PFSK-1 (cell line): ENCODE data around the gene UGGT2. TPM values are rescaled to one million over a fixed set of nuclear protein-coding genes. Genes with fewer than 3 reads are reported as not detected.

Experiments used
- FOXP2 ChIP-seq: optimal IDR thresholded peaks from 2 replicates; pipeline ENCODE3; 2011; ENCODE audit warnings: borderline replicate concordance, control low read depth, inconsistent platforms; ENCODE audit not compliant: insufficient read depth; ENCODE audit errors: extremely low read length, extremely low read depth
- POLR2AphosphoS5 ChIP-seq: IDR thresholded peaks from 2 replicates; pipeline ENCODE4 v1.6.1; 2012; ENCODE audit warnings: low read depth, mild to moderate bottlenecking, control low read depth, low read length, moderate library complexity
- SIN3A ChIP-seq: IDR thresholded peaks from 2 replicates; pipeline ENCODE4 v1.6.1; 2012; ENCODE audit warnings: mild to moderate bottlenecking, low read length, moderate library complexity, borderline replicate concordance; ENCODE audit not compliant: insufficient read depth
- TAF1 ChIP-seq: IDR thresholded peaks from 2 replicates; pipeline ENCODE4 v1.6.1; 2012; ENCODE audit warnings: low read length, control low read depth, borderline replicate concordance; ENCODE audit not compliant: insufficient read depth
- polyA plus RNA-seq: library from polyadenylated mRNA; unstranded; fragments of >200 nt; gene quantifications from one replicate; pipeline ENCODE4 v1.2.1, GENCODE V29; 2012; ENCODE audit warnings: low read depth, missing spikeins; ENCODE audit not compliant: insufficient read length
- TF ChIP-seq, protein P1 (sequence below), 2 experiments: IDR thresholded peaks; 2 replicates each; pipeline versions ENCODE4 v1.6.1 to v1.8.0; 2011 to 2012; ENCODE audit warnings: low read depth in 2 of 2, low read length in 2 of 2, control low read depth in 1 of 2, inconsistent platforms in 1 of 2, mild to moderate bottlenecking in 1 of 2, moderate library complexity in 1 of 2; ENCODE audit not compliant: insufficient read depth in 1 of 2

Gene UGGT2, protein sequence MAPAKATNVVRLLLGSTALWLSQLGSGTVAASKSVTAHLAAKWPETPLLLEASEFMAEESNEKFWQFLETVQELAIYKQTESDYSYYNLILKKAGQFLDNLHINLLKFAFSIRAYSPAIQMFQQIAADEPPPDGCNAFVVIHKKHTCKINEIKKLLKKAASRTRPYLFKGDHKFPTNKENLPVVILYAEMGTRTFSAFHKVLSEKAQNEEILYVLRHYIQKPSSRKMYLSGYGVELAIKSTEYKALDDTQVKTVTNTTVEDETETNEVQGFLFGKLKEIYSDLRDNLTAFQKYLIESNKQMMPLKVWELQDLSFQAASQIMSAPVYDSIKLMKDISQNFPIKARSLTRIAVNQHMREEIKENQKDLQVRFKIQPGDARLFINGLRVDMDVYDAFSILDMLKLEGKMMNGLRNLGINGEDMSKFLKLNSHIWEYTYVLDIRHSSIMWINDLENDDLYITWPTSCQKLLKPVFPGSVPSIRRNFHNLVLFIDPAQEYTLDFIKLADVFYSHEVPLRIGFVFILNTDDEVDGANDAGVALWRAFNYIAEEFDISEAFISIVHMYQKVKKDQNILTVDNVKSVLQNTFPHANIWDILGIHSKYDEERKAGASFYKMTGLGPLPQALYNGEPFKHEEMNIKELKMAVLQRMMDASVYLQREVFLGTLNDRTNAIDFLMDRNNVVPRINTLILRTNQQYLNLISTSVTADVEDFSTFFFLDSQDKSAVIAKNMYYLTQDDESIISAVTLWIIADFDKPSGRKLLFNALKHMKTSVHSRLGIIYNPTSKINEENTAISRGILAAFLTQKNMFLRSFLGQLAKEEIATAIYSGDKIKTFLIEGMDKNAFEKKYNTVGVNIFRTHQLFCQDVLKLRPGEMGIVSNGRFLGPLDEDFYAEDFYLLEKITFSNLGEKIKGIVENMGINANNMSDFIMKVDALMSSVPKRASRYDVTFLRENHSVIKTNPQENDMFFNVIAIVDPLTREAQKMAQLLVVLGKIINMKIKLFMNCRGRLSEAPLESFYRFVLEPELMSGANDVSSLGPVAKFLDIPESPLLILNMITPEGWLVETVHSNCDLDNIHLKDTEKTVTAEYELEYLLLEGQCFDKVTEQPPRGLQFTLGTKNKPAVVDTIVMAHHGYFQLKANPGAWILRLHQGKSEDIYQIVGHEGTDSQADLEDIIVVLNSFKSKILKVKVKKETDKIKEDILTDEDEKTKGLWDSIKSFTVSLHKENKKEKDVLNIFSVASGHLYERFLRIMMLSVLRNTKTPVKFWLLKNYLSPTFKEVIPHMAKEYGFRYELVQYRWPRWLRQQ (N-terminal part only)
- polyA plus RNA-seq = 5.2 TPM

DNA sequence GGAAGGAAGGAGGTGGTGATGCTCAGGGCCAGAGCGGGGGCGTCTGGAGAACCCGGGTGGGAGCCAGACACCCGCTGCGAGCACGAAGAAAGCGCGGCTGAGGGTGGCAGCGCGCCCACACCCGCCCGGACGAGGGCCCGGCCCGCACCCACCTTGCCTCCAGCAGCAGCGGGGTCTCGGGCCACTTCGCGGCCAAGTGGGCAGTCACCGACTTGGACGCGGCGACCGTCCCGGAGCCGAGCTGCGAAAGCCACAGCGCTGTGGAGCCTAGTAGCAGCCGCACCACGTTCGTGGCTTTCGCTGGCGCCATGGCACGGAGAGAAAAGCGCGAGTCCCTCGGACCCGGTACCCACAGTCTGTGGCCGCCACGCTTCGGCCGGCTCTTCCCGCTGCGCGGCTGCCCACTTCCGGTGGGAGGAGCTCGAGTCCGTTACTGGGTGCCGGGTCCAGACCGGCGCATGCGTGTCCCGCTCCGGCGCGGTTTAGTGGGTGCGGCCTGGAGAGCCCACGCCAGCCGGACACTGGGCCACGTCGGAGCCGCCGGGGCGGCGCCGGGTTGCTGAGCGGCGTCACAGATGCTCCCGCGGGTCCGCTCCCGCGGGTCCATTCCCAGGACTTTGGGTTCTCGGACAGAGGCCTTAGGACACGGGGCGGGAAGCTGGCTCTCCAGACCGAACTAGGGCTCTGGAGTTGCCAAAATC lies at the start of gene UGGT2:
TSS of gene UGGT2 (minus strand) at position 399 of the 701 bp plus-strand sequence. CDS start at position 310, 89 bp downstream.
- TF ChIP-seq POLR2AphosphoS5 (peak; percentile 85), FOXP2 (peak; percentile 37), TAF1 (peak; percentile 21; the same call in 1 of the 2 replicates), SIN3A (0 out of 2 replicates have a peak, but pooled peaks have one; percentile 55)
- TF ChIP-seq, protein P1, sequence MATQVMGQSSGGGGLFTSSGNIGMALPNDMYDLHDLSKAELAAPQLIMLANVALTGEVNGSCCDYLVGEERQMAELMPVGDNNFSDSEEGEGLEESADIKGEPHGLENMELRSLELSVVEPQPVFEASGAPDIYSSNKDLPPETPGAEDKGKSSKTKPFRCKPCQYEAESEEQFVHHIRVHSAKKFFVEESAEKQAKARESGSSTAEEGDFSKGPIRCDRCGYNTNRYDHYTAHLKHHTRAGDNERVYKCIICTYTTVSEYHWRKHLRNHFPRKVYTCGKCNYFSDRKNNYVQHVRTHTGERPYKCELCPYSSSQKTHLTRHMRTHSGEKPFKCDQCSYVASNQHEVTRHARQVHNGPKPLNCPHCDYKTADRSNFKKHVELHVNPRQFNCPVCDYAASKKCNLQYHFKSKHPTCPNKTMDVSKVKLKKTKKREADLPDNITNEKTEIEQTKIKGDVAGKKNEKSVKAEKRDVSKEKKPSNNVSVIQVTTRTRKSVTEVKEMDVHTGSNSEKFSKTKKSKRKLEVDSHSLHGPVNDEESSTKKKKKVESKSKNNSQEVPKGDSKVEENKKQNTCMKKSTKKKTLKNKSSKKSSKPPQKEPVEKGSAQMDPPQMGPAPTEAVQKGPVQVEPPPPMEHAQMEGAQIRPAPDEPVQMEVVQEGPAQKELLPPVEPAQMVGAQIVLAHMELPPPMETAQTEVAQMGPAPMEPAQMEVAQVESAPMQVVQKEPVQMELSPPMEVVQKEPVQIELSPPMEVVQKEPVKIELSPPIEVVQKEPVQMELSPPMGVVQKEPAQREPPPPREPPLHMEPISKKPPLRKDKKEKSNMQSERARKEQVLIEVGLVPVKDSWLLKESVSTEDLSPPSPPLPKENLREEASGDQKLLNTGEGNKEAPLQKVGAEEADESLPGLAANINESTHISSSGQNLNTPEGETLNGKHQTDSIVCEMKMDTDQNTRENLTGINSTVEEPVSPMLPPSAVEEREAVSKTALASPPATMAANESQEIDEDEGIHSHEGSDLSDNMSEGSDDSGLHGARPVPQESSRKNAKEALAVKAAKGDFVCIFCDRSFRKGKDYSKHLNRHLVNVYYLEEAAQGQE (IDR thresholded peaks at IDR 0.05; ENCODE audit: insufficient read depth in 1 of 2, low read depth in 2 of 2, low read length in 2 of 2) = no peak

DNA sequence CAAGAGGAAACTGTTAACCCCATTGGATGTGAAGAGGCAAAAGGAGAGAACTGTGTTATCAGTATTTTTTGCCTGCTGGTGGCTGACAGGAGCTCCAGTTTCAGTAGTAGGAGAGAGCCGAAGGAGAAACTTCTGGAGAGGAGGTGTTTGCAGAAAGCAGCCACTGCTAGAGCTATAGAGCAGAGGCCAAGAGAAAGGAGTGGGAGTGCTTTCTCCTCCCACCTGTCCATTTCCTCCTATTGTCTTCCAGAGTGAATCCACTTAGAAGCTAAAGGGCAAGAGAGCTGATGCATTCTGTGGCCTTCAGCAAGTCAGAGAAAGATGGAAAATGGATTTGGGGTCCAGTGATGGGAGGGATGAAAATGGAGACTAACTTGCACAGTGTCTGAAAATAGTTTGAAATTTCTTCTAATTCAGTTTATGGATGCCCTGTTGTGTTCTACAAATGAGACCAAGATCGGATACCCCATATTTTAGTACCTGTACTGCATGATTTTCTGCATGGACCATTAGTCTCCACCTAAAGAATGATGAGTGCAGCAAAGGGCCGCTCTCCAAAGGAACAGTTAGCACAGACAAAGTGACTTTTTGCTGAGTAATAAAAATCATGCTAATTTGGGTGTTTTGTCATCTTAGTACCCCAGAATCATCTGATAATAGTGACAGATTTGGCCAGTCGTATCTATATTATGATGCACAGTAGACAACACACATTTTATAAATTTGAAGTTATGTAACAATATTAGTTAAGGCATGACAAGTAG lies 47.4 kb upstream of the UGGT2 start:
- no peak for TF ChIP-seq FOXP2
- TF ChIP-seq SIN3A = no peak
- TF ChIP-seq POLR2AphosphoS5 = no peak
- no peak for TF ChIP-seq TAF1
- TF ChIP-seq, protein P1 (IDR thresholded peaks at IDR 0.05; ENCODE audit: insufficient read depth in 1 of 2, low read depth in 2 of 2, low read length in 2 of 2) = no peak

DNA sequence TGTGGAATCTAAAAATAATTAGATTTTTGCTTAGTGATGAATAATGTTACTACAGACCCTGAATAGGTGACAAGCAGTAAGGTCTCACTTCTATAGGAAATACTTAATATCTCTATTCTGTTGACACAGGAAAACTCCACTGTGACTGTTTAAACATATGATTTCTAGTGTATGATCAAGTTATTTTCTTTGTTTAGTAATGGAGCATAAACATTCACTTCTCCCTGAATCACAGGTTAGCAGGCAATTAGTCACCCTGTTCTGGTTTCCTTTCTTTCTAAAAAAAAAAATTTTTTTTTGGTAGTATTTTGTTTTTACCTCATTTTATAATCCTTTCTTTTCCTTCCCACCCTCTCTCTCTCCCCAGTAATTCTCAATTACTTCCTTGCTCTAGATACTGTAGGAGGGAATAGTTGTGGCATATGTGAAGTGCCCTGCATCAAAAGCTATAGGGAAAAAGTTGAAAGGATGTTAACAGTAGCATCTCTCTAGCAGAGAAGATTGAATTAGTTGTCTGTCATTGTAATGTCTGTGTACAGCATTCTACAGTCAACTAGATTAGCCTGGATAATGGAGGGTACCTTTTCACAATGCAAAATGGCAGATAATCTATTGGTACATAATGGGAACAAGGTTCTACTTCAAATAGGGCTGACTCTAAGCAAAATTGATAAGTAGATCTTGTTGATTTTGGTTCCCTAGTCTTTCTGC lies 40.2 kb upstream of the UGGT2 start:
- TF ChIP-seq SIN3A = no peak
- TF ChIP-seq, protein P1 (IDR thresholded peaks at IDR 0.05; ENCODE audit: insufficient read depth in 1 of 2, low read depth in 2 of 2, low read length in 2 of 2) = no peak
- TF ChIP-seq POLR2AphosphoS5 = no peak
- no peak for TF ChIP-seq FOXP2
- no peak for TF ChIP-seq TAF1
